Stimulated activated CD8-positive, alpha-beta memory T cell treated with anti-CD3 and anti-CD28 coated beads, Interleukin-12 subunit alpha, Interleukin-12 subunit beta, amount 100 ng/mL, for 4 hours (primary cell): ENCODE results near the gene RNF44.

Source experiments
- DNase-seq: peaks from one replicate; pipeline ENCODE4 v3.0.0-alpha.2; 2020; ENCODE audit warnings: low read depth

Gene RNF44

GRCh38 chr5:176535664-176536131 is 1.5 kb downstream of the RNF44 start:
- DNase-seq, result no peak

GRCh38 chr5:176535101-176535663 is 2.0 kb downstream of the RNF44 start:
- no peak for DNase-seq

GRCh38 chr5:176534640-176535039 is 2.6 kb downstream of the RNF44 start:
- no peak for DNase-seq

- DNase-seq, result no peak
These were observed 3.1 kb downstream of the RNF44 start for GRCh38 chr5:176533894-176534611.

- DNase-seq, result no peak
These were observed 3.8 kb downstream of the RNF44 start for GRCh38 chr5:176533390-176533789.

- no peak for DNase-seq
These were observed 4.4 kb downstream of the RNF44 start for GRCh38 chr5:176532795-176533194.

GRCh38 chr5:176531902-176532493 is 5.2 kb downstream of the RNF44 start:
- DNase-seq, result no peak

- no peak for DNase-seq
These were observed 6.0 kb downstream of the RNF44 start for GRCh38 chr5:176530983-176531901.

GRCh38 chr5:176530393-176530982 is 6.7 kb downstream of the RNF44 start:
- DNase-seq, result no peak

GRCh38 chr5:176529741-176530141 is 7.5 kb downstream of the RNF44 start:
- DNase-seq, result no peak

- no peak for DNase-seq
These were observed 8.0 kb downstream of the RNF44 start for GRCh38 chr5:176529116-176529740.

GRCh38 chr5:176528761-176529115 is 8.5 kb downstream of the RNF44 start:
- DNase-seq, result no peak

GRCh38 chr5:176528301-176528700 is 8.9 kb downstream of the RNF44 start:
- DNase-seq, result no peak

- DNase-seq, result no peak
These were observed 9.7 kb downstream of the RNF44 start for GRCh38 chr5:176527246-176528222.

- no peak for DNase-seq
These were observed 10.7 kb downstream of the RNF44 start for GRCh38 chr5:176526462-176526861.

GRCh38 chr5:176525677-176526076 is 11.5 kb downstream of the RNF44 start:
- DNase-seq, result no peak

- no peak for DNase-seq
These were observed 12.2 kb downstream of the RNF44 start for GRCh38 chr5:176524987-176525386.

- DNase-seq, result no peak
These were observed 13.1 kb downstream of the RNF44 start for GRCh38 chr5:176524138-176524537.

GRCh38 chr5:176521699-176522263 is 15.4 kb downstream of the RNF44 start:
- no peak for DNase-seq

GRCh38 chr5:176521286-176521685 is 15.9 kb downstream of the RNF44 start:
- DNase-seq, result no peak
